Stimulated activated CD8-positive, alpha-beta memory T cell treated with anti-CD3 and anti-CD28 coated beads, Interleukin-4, amount 100 ng/mL, for 24 hours (primary cell): Measurements from ENCODE around the gene NBAS.
A peak's percentile ranks its signal among the peaks of the same experiment; 100 is the strongest.

Source experiments
- DNase-seq: peaks from one replicate; pipeline ENCODE4 v3.0.0-alpha.2; 2020; ENCODE audit warnings: low read depth

NBAS gene

DNA sequence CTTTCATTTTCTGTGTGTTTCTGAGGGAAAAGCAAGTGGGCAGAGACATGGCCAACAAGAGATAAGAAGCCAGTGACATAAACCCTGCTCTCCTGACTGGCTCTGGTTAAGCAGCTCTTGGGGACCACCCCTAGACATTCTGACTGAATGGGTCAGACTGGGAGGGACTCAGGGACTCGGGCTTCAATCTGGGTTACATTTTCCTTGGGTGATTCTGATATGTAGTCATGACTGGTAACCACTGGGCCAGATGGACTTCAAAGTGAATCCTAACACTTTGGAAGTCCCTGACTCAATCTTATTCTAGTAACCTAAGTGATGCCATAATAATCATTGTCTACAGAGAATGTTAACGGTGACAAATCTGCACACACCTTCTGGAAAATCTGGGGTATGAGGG, 397.8 kb downstream of the NBAS start:
- no peak for DNase-seq

DNA sequence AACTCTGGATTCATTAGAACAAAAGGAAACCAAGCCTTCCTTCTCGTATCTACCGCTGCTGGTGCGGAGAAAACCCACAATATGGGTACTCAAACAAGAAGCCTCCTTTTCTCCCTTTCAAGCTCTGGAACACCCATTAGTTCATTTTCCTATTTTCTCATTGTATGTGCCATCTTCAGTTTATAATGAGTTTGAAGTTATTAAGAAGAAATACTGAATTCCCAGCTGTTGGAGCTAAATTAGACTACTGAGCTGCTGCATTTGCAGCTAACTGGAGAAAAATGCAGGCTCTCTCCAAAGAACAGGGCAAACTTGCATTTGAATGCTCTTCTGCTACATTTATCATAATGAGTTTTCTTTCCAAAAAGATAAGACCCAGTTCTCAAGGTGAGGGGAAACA, 398.5 kb downstream of the NBAS start:
- DNase-seq: no peak

DNA sequence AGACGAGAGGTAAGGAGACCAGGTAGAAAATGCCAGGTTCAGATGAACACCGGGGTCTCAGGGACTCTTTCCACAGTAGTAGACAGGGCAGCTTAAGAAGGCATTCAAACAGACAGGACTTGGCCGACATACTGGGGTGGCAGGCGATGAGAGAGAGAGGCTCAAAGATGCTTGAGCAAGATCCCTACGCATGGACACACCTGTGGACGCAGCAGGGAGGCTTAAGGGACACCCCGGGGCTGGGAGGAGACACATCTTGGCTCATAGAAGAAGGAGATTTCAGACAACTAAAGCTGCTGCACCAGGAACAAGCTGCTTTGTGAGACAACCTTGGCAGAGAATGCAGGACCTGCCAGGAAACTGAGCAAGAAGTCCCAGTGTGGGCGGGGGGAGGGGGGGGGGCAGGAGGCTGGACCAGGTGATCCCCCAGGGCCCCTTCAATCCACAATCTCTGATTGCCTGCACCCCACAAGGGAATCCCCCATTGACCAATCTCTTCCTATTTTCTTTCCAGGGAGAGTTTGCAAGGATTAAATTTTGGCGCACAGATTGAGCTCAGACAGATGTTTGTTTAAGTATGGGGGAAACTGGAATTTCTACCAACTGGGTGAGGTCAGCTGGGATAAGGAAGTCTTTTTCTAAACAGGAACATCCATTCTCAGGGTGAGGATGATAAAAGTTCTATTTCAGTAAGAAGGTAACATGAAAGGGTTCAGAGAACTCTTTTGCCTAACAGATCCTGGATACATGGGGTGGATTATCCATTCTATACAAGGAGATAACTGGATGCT, 400.7 kb downstream of the NBAS start:
- DNase-seq: no peak

DNA sequence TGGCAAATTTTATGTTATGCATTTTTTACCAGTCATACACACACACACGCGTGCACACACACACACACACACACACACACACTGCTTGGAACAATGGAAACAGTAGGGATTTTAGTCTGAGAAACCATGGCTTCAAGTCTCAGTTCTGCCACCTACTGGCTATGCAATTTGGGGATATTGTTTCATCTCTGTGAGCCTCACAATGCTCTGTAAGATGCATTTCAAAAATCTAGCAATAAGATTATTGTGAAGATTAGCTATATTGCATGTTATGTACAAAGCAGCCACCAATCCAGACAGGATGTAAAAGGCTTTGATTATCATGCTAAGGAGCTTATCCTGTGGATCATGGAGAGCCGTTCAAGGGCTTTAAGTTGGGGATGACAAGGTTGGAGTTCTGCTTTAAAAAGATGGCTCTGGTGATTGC, 401.4 kb downstream of the NBAS start:
- DNase-seq: no peak

DNA sequence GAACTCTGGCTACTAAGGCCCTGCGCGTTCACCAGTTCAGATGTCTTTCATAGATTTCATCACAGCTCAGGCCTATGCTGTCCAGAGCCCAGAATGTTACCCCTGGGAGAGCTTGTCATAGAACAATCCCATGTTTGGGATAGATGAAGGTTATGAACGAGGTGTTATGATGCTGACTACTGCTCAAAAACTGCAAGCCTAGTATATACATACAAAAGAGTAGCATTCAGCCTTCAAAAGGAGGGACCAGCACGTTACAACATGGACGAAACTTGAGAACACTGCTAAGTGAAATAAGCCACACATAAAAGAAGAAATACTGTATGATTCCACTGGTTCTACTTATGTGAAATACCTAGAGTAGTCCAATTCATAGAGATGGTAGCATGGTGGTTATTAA, 401.9 kb downstream of the NBAS start:
- DNase-seq: no peak

DNA sequence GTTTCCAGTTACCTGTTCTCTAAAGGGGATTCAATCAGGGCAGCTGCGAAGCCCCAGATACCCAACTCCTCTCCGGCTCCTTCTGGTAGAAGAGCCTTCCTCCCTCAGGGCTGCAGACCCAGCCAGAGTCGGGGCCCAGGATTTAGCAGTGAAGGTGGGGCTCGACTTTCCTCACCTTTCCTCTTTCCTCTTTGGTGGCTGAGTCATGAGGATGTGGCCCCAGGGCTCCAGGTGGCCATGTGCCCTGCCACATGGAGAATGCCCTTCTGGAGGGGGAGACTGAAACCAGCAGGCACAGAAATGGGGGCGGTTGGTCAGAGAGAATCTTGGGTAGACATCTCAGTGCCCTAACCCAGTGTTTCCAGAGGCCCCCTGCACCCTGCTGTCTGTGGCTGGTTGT, 402.6 kb downstream of the NBAS start:
- no peak for DNase-seq

DNA sequence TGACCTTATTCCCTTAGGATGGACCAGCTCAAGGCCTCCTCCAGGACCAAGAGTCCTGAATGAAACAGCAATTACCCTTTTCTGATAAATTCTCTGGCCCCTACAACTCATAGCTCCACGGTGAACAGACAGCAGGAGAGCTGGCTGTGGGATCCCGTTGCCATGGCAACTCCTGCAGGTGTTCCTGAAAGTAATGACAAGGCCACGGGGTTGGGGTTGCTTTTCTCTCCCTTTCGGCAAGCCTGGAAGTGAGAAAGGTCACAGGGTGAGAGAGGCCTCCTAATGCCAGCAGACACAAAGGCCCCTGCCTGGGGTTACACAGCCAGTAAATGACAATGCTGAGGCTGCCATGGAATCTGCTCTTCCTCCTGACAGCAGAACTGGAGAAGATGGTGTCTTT, 403.0 kb downstream of the NBAS start:
- DNase-seq: no peak

DNA sequence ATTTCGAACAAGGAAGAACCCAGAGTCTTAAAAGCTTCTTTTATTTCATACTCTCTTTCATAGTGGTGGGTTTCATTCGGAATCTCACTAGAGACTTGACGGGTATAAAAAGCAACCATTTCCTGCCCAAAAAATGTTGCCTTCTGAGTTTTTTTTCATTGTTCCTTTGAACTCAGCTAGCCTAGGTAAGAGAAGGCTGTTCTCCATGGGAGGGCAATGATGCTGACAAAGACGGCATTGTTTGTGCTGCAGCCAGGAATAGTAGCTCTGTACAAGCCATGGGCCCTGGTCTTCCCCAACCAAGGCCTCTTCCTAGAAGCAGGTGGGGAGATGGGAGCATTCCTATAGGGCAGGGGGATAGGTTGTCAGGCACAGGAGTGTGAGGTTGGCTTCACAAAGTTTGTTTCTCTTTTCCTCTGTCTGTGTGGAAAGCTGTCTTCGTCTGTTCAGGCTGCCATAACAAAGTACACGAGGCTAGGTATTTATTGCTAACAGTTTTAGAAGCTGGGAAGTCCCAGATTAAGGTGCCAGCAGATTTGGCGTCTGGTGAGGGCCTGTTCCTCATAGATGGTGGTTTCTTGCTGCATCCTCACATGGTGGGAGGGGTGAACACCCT, 405.1 kb downstream of the NBAS start:
- no peak for DNase-seq

DNA sequence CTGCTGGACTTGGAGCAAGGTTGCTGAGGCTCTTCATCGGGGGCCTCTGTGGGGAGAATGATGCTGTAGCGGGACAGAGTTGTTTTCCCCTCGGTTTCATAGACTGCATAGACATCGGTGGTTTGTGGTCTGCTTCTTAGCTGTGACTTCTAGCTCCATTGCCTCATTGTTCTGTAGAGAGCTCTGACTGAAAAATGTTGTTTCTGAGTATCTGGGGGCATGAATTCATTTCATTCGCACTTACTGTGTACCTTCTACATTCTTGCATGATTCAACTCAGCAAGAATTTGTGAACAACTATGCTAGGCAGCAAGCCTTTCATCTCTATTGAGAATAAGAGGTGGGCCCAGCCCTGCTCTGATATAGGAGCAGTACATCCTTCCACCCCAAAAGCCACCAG, 406.8 kb downstream of the NBAS start:
- no peak for DNase-seq

DNA sequence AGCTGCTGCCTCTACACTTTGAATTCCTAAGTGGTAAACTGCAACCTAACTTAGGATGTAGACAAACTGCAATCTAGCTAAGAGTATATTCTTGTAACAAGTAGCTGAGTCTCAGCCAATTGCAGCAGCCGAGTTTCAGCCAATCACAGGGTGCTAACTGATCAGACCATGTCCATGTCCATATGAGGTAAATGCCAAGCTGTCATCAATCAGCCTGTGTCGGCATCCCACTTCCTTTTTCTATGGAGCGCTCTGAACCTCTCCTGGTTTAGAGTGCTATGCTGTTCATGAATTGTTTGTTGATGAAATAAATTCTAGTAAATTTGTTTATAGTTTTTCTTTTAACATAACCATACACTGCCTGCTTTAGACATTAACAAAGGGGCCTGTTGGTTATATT, 408.8 kb downstream of the NBAS start:
- no peak for DNase-seq

DNA sequence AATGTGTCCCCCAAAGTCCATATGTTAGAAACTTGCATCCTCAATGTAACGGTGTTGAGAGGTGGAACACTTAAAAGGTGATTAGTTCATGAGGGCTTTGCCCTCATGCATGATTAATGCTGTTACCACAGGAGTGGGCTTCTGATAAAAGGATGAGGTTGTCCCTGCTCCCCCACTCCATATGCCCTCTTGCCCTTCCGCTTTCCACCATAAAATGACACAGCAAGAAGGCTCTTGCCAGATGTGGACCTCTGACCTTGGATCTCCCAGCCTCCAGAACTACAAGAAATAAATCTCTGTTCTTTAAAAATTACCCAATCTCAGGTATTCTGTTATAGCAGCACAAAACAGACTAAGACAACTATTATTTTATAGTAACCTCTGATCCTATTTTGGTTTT, 412.1 kb downstream of the NBAS start:
- no peak for DNase-seq

DNA sequence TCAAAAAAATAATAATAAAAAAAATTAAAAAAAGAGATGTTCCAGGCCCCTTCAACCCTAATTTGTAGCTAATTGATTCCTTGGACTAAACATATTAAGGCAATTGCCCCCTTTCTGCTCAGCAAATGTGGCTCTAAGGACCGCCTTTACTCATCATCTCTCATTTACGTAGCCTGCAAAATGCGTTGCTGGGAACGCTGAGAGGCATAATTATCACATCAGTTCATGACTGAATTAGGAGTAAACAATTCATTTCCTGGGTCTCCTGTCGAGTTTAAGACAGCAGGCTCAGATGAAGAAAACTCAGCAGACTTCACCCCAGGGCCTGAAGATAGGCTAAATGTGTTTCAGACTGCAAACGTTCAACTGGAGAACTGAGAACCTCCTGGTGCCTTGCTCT, 413.5 kb downstream of the NBAS start:
- no peak for DNase-seq

DNA sequence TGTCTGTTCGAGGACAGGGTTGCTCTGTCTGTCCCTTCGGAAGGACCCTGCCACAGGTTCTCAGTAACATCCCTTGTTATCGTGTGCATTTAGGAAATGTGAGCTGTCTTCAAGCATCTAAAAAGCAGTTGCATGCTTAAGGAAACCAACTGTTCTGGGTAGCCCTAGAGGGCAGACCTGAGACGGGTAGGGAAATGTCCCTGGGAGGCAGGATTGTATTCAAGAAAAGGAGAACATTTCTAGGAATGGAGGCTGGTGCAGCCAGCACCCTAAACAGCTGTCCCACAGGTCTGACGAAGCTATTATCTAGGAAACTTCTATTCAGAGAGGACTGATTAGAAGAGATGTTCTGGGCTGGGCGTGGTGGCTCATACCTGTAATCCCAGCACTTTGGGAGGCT, 414.2 kb downstream of the NBAS start:
- DNase-seq: no peak

DNA sequence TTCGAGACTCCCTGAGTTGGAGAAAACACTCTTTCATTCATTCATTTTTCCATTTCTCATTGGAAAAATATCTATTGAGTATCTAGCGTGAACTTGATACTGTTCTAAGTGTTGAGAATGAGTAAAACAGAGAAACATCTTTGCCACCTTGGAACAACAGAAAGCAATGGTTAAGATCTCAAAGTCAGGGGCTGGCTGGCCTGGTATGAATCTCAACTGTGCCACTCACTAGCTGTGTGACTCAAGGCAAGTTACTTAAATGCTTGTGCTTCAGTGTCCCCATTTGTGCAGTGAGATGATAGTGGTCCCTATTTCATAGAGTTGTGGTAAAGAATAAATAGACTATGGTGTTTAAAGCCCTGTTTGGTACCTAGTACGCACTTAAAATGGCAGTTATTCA, 415.2 kb downstream of the NBAS start:
- no peak for DNase-seq

DNA sequence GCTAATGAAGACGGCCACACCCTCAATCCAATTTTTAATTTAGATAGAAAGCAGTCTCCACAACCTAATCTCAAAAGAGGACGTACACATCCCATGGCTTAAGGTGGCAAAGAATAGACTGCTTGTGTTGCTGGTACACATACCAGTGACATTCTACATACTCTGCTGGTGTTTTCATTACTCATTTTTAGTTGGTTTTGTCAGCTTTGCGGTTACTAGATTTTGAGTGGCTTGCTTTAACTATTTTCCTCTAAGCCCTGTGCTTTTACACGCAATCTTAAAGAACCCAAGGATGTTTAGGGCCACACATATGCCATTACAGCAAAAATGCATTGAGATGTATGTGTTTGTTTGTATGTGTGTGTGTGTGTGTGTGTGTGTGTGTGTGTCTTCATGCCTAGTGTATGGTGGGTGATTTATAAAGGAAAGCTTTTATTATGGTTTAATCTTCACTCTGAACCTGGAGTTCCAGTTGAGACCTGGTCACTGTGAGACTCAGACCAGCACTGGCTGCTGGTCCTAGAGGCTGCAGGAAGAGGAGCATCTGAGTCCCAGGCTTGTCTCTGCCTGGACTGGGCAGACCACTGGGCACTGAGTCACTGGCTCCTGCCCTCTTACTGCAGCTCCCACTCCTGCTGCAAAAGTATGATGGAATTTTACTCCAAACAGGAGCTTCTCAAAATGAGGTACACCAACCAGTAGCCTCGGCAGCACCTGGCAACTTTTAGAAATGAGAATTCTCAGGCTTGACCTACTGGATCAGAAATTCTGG, 415.9 kb downstream of the NBAS start:
- DNase-seq: no peak

DNA sequence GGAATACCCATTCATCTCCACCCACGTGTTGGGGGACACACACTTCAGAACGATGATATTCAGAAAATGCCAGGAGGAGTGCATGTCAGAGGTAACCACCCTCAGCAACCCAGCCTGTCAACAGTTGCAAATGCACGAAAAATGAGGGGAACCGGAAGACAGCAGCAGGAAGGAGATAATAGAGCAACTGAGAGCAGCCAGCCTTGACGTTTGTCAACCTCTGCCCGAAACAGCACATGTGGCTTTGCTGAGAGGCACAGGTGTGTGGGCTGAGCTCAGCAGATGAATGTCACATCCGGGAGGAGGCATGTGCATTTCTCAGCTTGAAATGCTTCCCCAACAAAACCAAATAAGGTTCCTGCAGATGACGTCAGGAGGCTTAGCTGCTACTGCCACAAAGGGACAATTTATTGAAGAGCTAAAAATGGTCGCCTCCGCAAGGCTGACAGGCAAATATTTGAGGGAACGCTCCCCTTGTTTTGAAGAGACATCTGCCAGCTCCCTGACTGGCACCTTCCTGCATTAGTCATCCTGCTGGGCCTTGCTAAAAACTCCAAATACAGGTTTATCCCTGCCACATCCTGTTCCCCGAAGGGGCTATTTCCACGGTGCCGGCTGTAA, 419.0 kb downstream of the NBAS start:
- DNase-seq: peak; percentile 57

DNA sequence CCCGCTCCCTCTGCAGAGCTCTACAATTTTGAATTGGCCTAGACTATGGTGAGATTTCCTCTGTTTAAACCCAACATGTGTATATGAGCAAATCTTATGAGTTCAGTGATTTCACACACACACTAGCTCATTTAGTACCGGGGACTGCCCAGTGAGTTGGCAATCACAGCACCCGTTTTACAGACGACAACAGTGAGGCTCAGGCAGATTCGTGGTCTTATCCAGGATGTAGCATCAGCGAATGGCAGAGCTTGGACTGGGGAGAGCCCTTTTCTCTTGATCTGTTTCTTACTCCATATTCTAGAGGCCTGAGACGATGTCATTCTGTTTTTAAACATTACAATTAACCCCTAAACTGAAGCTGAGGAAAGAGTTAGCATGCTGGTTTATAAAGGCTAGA, 419.9 kb downstream of the NBAS start:
- no peak for DNase-seq

DNA sequence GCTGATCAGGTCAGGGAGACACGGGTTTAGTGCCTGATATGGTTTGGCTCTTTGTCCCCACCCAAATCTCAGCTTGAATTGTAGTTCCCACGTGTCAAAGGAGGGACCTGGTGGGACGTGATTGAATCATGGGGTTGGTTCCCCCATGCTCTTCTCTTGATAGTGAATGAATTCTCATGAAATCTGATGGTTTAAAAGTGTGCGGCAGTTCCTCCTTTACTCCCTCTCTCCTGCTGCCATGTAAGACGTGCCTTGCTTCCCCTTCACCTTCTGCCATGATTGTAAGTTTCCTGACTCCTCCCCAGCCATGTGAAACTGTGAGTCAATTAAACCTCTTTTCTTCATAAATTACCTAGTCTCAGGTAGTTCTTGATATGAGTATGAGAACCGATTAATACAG, 424.5 kb downstream of the NBAS start:
- no peak for DNase-seq

DNA sequence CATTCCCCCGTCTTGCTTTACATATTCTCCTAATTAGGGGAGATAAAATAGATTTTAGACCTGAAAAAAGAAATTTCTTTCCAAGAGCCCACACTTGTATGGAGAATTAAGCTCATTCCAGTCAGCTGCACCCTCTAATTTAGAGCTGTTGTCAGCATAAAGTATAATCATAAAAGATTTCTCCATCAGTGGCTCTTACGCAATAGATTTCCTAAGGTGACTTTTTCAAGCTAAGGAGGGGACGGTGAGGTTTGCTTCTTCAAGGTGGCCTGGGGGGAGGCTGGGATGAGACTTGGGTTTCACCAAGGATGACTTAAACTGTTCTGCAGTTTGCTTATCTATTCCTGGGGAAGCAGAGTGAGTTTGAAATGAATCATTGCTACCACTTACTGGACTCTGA, 426.2 kb downstream of the NBAS start:
- DNase-seq: no peak

DNA sequence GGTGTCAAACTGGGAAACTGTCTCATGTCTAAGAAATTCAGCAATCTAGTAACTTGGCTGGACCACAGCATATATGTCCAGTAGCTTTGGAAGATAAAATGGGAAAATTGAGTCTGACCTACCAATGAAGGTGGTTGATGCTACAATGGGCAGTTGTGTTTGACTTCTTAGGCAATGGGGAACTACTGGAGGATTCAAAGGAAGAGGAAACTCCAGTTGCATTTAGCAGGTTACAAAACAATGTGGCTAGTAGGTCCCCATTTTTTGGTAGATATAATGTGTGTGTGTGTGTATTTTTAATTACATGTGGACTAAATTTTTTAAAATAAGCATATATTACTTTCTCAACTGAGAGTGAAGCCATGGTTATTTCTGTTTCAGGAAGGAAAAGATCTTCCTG, 427.7 kb downstream of the NBAS start:
- DNase-seq: no peak

DNA sequence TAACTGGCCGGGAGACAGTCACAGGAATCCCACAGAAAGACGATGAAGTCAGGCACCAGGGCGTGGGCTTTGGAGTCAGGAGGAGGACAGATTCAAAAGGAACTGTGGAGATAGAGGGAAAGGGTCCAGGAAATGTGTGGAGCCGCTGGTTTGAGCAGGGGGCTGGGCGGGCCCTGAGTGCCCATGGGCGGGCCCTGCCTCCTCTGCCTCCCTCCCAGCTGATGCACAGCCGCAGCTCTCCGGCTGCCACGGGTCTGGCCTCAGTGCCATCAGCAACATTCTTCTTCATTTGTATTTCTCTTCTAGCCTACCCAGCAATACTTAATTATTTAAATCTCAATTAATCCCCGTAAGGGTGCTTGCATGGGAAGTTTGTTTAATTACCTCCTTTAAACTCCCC, 432.3 kb downstream of the NBAS start:
- DNase-seq: no peak

DNA sequence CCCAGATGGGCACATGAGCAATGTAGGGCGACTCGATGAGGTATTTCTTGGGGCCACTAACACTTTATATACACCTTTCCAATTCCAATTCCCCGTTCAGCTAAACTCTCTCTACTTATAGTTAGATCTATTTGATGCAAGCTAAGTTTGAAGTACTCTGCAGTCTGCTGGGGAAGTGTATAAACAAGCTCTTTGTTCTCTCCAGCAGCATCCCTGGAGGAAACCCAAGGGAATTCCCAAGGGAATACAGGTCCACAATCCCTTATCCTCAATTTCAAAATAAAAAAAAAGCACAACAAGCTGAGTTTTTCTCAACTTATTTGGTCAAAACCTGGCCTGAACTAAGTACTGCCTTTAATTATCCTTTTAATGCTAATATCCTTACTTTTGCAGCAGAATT, 433.3 kb downstream of the NBAS start:
- no peak for DNase-seq

DNA sequence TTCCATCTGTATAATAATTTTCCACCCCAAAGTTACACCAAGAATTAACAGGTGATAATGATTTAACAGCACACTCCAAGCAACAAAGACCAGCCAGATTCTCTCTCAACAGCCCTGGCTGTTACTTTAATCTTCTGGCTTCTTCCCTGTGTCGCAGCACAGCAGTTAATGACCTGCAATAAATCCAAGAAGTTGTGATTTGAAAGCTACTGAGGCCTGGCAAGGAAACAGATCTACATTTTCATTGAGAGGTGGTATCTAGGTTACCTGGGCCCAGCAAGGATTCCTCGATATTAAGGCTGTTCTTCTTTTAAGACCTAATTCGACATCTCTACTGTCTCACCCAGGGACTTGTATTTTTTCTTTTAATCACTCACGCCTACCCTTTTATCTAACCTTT, 433.8 kb downstream of the NBAS start:
- DNase-seq: no peak
